Islet of Langerhans (tissue), 1 donor: ENCODE results near the gene MTA3.
"Not testable (repeated sequence)": the region's sequence is repeated elsewhere in the genome, so short reads cannot be mapped to it uniquely, and the experiment has no call there.

Experiments
- FAIRE-seq: peaks from one replicate; lab custom pipeline; 2011; peaks lifted over from hg19 to GRCh38; lab: Jason Lieb, UNC

Gene MTA3

DNA sequence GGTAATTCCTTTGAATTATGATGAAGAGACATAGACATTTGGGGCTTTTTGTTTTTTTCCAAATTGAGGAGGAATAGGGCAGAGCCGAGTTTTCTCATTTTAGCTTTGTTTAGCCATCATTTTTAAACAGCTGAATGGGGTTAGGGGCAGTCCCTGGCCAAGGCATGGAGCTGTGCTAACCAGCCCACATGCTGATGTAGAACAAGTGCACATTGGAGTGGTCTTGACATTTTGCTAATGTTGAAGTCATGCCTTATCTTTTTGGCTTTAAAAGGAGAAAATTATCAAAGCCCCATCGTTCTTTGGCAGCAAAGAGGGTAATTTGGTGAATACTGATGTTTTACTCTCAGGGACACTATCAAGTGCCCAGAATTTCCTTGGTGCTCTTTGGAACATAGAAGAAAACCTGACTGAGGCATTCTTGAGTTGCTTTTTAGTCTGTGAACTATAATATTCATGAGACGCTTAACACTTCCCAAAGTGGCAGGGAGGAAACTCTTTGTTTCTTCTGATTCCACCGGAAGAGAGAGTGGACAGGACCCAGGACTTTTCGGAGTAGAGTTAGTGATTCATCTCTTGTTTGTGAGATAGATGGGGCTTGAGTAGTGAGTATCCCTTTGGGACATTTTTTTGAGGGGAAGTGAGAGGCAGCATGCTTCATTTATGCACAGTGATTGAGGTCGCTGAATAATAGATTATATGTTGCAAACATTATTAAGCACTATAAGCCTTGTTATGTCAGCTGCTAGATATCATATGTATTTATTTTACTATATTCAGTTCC, 45.0 kb downstream of the MTA3 start:
- FAIRE-seq: no peak

DNA sequence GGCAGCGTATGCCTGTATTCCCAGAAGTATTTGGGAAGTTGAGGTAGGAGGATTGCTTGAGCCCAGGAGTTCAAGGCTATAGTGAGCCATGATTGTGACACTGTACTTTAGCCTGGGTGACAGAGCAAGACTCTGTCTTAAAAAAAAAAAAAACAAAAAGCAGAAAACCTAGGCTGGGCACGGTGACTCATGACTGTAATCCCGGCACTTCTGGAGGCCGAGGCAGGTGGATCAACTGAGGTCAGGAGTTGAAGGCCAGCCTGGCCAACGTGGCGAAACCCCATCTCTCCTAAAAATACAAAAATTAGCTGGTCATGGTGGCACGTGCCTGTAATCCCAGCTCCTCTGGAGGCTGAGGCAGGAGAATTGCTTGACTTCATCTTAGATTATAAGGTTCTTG, 46.4 kb downstream of the MTA3 start:
- no peak for FAIRE-seq

DNA sequence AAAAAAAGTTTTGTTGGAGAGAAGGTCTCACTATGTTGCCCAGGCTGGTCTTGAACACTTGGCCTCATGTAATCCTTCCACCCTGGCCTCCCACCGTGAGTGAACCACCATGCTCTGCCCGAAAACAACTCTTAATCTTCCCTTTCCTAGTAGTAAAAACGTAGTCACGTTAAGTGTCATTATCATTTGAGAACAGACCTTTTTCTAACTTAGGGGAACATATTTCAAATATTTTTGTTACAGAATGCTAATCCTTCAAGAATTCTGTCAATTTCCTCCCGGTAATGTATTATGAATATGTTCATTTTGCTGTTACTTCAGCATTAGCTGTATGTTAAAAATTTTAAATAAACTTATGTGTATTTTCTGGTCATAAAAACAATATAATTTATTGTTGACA, 49.7 kb downstream of the MTA3 start:
- no peak for FAIRE-seq

DNA sequence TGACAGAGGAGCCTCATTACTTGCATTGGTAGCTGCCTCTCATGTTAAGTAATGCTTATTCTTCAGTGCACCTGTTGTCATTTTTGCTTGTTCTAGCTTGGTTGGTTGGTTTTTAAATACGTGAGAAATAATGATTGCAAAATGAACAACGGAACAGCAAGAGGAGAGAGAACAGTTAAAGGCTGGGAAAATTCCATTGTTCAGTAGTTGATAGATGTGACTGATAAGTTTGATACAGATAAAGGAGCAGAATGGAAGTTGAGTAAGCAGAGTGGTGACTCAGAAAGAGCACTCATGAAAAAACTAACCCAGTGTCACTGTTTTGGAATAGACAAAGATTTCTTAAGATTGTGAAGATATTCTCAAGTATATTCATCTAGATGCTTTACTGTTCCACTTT, 50.5 kb downstream of the MTA3 start:
- no peak for FAIRE-seq

DNA sequence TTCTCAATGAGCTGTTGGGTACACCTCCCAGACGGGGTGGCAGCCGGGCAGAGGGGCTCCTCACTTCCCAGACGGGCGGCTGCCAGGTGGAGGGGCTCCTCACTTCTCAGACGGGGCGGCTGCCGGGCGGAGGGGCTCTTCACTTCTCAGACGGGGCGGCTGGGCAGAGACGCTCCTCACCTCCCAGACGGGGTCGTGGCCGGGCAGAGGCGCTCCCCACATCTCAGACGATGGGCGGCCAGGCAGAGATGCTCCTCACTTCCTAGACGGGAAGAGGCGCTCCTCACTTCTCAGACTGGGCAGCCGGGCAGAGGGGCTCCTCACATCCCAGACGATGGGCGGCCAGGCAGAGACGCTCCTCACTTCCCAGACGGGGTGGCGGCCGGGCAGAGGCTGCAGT, 53.2 kb downstream of the MTA3 start:
- not testable (repeated sequence) for FAIRE-seq

DNA sequence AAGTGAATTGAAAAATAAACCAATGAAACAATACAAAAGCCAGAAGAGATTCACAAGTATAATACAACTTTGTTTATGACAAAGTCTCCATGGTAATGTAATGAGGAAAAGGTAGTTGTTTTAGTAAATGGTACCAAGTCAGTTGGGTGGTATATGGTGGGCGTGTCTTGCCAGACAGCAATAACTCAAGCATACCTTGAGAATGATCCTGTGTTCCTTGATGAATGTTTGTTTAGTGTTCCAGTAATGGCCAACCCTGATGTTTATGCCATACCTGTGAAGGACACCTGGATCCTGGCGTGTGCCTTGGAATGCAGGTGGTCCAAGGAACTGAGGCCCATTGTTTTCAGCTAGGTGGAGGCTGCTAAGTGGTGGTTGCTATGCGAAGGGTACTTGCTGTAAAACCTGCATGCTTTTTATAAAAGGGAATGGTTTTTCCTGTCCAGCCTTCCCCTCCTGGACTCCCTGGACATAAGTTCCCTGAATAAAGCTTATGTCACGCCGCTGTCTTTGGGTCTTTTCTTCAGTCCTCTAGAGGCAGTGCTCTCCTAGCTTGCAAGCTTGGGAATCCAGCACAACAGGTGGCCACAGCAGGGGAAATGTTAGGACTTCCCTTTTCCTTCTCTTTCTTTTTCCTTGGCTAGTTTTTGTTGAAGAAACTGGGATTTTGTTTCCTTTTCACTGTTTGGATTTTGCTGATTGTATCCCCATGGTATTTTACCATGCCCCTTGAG, 54.7 kb downstream of the MTA3 start:
- no peak for FAIRE-seq

DNA sequence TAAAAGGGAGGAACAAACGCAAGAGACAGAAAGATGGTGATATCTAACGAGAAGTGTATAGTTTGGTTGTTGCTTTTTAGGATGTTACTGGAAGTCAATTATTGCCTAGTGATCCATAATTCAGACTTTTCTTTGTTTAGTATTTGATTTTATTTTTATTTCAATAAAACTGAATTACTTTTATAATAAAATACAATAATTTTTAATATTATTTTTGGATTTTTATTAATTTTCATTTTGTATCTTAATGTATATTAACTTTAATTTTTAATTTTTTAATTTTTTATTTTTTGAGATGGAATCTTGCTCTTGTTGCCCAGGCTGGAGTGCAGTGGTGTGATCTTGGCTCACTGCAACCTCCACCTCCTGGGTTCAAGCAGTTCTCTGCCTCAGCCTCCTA, 55.6 kb downstream of the MTA3 start:
- no peak for FAIRE-seq

DNA sequence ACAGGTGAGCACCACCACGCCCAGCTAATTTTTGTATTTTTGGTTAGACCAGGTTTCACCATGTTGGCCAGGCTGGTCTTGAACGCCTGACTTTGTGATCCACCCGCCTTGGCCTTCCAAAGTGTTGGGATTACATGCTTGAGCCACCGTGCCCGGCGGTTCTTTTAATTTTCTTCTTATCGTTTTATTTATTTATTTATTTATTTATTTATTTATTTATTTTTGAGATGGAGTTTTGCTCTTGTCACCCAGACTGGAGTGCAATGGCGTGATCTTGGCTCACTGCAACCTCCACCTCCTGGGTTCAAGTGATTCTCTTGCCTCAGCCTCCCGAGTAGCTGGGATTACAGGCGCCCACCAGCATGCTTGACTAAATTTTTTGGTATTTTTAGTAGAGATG, 59.6 kb downstream of the MTA3 start:
- FAIRE-seq: not testable (repeated sequence)

DNA sequence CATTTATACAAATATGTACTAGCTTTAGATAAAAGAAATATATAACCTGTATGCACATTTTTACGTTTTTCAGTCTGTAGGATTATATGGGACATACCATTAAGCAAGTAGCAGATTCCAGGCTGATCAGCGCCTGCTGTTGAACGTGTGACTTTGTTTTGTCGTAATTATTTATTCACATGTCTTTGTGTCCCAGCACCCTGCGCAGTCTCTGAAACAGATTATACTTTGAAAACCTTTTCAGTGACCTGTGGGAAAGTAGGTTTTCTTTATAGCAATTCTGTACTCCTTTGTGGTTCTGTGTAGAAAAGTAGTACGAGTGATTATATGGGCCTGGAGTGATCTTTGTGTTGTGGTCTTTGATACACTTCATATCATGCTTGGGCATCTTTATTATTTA, 68.5 kb downstream of the MTA3 start:
- FAIRE-seq: no peak

DNA sequence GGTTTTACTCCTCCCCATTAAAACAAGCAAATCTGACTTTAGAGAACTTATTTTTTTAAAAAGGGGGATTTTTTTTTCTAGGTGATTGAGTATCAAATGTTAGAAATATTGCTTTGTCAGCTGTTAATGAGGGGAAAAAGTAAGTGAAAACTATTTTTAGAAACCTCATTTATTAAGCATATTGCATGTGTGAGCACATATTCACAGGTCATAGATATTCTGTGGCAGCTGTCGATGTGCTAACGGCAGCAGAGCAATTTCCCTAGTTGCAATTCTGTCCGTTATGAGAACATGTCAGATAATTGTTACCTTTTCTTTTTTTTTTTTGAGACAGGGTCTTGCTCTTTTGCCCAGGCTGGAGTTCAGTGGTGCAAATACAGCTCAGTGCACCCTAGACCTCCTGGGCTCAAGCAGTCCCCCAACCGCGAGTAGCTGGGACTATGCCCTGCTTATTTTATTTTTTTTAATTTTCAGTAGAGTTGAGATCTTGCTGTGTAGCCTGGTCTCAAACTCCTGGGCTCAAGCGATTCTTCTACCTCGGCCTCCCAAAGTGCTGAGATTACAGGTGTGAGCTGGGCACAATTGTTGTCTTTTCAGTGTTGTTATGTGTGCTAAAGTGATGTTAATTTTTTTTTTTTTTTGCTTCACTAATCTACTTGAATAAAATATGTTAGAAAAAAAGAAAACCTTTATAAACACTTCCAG, 69.8 kb downstream of the MTA3 start:
- no peak for FAIRE-seq

DNA sequence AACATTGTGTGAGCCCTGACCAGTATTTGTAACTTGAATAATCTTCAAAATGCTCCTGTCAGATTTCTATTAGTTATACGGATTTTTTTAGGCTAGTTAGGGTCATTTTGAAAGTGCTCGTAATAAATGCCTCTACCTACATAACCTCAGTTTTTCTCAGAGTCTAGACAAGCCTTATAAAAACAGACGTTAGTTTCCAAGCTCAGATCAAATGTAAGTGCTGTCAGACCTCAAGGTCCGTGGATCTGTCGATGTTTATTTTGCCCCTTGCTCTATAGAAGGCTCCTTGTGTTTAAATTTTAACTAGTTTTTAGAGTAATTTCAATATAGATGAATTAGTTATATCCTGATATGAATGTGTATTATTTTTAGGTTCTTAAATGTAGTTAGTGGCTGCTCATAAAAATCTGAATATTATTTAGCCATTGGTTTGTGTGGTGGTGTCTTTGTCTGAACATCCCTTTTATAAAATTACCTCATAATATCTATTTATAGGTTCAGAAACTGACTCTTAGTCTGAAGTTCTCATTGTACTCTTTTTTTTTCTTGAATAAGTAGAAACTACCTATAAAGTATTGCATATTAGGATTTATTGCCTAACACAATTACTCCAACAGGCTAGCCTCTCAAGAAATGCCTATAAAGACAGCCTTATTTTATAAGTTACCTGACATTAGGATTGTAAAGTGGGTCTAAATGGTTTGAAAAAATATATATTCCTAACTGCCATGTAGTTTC, 71.1 kb downstream of the MTA3 start:
- no peak for FAIRE-seq

DNA sequence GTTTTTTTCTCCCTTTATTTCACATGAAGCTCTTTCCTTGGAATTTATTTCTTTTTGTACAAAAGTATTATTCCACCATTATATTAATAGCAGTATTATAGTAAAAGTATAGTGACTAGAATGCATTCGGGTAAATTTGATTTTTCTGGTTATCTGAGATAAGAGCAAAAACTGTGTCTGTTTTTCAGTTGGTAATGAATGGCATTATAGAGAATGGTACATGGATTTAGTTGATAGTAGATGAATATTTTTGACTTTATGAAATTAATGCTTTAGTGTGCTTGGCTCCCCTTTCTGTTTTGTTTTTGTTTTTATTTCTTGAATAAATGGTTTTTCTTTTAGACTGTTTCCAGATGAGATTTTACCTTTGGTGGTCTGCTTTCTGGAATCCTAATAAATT, 71.8 kb downstream of the MTA3 start:
- FAIRE-seq: no peak

DNA sequence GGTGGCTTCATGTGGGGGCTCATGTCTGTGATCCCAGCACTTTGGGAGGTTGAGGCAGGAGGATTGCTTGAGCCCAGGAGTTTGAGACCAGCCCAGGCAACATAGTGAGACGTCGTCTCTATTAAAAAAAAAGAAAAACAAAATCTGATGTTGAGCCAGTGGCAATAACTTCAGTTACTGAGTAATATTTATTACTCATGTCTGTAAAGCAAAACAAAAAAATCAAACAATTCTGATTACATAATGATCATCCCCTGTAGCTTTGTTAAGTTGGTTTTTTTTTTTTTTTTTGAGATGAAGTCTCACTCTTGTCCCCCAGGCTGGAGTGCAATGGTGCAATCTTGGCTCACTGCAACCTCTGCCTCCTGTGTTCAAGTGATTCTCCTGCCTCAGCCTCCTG, 73.9 kb downstream of the MTA3 start:
- FAIRE-seq: not testable (repeated sequence)

DNA sequence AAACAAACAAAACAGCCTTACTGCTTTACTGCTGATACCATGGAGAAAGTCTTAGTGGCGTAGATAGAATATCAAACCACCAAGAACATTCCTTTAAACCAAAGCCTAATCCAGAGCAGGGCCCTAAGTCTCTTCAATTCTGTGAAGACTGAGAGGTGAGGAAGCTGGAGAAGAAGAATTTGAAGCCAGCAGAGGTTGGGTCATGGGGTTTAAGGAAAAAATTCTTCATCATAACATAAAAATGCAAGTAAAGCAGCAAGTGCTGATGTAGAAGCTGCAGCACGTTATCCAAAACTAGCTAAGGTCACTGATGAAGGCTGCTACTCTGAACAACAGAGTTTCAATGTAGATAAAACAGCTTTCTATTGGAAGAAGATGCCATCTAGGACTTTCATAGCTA, 77.1 kb downstream of the MTA3 start:
- FAIRE-seq: no peak

DNA sequence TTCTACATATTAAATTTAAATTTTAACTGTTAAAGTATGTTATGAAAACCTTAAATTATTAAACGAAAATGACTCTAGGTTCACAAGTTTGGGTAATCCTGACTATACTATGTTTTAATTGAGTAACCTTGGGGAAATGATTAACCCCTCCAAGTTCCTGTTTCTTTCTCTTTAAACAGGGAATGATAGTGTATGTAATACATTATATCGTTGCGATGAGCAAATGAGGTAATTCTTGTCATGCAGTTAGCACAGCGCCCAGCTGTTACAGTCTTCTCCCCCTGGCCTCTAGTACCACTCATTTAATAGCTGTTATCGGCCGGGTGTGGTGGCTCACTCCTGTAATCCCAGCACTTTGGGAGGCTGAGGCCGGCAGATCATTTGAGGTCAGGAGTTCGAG, 80.4 kb downstream of the MTA3 start:
- peak; percentile 89 for FAIRE-seq

DNA sequence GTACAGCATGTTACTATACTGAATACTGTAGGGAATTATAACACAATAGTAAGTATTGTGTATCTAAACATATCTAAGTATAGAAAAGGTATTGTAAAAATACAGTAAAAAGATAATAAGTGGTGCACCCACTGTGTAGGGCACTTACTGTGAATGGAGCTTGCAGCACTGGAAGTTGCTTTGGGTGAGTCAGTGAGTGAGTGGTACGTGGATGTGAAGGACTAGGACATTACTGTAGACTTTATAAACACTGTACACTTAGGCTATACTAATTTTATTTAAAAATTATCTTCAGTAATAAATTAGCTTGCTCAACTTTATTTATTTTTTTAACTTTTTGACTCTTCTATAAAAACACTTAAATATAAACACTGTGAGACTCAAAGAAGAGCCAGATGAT, 82.6 kb downstream of the MTA3 start:
- FAIRE-seq: no peak

DNA sequence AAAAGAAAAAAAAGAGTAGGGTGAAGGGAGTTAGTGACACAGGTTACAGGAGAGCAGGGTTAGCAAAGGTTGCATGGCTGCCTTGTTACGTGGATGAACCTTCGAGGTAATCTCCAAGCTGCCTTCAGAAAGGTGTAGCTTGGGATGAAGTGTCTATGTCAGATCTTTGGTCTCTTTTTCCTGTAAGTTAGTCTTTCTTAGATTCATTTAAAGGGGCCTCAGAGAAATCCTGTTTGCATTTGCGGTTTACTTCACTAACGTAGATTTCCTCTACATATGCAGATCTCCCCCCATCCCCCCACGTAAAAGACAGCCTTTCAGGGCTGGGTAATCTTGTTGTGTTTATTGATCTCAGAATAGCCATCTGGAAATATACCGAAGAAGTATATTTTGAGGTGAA, 83.7 kb downstream of the MTA3 start:
- FAIRE-seq: no peak

DNA sequence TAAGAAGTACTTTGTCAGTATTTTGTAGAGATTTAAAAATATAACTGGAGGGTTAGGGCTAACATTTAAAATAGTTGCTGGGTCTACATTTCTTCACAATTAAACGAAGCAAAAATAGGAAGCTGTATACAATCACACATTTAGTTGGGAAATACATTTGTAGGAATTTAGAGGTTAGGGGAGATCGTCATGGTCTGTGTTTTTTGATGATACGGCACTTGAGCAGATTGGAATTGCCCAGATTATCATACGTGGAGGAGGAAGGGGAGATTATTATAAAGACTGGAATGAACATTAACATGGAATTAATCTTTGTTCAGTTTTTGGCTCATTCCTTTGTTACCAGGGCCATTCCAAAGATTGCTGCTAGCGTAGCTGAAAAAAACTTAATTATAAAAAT, 84.6 kb downstream of the MTA3 start:
- no peak for FAIRE-seq

DNA sequence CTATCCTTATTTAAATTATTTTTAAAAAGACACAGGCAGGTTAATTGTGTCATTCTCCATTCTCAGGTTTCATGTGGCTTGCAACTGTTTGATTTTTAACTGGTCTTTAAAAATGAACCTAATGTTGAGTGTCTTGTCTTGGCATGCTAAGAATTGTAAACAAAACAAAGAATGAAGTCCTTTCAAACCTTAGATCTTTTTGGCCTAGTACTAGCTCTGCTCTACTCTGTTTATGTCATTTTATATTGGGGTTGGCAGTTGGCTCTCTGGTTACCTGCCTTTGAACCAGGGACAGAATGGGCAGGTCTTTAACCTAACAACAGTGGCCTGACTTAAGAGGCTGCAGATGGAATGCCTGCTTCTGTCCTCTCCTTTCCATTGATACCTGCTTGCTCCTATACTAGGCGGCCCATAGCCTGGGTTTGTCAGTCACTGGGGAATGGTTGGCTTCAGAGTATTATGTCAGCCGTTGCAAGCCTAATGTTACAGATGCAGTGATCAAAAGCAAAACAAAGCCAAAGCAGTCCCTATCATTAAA, 85.5 kb downstream of the MTA3 start:
- no peak for FAIRE-seq

DNA sequence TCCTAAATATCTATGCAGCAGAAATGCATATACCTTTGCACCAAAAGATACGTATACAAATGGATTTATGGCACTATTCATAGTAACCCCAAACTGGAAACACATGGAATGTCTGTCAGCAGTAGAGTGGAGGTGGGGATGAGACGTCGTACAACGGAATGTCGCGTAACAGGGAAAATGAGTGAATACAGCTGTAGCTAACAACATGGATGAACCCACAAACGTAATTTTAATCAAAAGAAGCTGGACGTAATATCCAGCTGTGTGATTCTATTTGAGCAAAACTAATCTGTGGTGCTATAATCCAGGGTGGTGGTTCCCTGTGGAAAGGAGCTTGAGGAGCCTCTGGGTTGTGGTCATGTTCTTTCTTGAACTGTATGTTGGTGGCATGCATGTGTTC, 89.9 kb downstream of the MTA3 start:
- FAIRE-seq: no peak

DNA sequence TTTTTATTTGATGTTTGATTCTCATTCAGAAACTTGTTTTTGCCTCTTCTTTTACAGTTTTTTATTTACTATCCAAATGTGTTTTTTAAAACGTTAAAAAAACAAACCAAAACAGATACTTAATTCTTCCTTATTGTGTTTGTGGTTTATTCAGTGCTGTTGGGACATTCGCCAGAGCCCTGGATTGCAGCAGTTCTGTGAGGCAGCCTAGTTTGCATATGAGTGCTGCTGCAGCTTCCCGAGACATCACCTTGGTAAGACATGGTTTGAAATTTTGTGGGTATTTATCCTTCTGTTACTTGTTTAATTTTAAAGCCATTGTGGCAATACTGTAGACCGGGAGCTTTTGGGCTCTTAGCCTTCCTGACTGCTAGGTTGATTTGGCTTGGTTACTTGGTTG, 91.2 kb downstream of the MTA3 start:
- FAIRE-seq: no peak

DNA sequence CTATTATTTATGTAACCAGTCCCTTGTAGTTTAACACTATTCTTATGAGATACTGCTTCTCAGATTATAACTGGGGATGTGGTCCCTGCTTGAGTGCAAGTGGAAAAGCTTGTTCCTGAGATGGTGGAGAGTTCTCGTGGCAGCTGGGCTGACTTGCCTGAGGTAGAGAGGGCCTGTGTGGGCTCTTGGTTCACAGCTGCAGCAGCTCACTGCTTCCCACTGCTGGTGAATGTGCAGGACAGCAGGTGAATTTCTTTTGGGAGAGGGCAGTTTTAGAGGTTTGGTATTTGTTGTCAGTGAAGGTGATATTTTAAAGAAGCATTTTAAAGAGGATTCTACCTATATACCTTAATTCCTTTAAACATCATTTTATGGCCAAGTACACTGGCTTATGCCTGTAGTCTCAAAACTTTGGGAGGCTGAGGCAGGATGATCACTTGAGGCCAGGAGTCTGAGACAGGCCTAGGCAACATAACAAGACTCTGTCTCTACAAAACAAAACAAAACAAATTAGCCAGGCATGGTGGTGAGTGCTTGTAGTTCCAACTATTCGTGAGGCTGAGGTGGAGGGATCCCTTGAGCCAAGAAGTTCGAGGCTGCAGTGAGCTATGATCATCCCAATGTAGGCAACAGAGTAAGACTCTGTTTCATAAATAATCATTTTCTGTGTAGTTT, 94.8 kb downstream of the MTA3 start:
- peak; percentile 86 for FAIRE-seq
